ENCODE measurements around the gene FBXL13. TPM values are rescaled to one million over a fixed set of nuclear protein-coding genes. Genes with fewer than 3 reads are reported as not detected.
"Not testable (repeated sequence)": the region's sequence is repeated elsewhere in the genome, so short reads cannot be mapped to it uniquely, and the experiment has no call there.

FBXL13 gene
- total RNA-seq, 1 donor from 2014 or later = 3.0 TPM

DNA sequence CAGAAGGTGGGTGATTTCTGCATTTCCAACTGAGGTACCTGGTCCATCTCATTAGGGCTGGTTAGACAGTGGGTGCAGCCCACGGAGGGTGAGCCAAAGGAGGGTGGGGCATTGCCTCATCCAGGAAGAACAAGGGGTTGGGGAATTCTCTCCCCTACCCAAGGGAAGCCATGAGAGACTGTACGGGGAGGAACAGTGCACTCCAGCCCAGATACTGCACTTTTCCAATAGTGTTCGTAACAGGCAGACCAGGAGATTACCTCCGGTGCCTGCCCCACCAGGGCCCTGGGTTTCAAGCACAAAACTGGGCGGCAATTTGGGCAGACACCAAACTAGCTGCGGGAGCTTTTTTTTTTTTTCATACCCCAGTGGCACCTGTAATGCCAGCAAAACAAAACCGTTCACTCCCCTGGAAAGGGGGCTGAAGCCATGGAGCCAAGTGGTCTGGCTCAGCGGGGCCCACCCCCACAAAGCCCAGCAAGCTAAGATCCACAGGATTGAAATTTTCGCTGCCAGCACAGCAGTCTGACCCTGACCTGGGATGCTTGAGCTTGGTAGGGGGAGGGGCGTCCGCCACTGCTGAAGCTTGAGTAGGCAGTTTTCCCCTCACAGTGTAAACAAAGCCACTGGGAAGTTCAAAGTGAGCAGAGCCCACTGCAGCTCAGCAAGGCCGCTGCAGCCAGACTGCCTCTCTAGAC lies 31.6 kb upstream of the FBXL13 start:
- intact Hi-C loops (cut with DNase I) = no loop called here
- TF ChIP-seq, protein P1, sequence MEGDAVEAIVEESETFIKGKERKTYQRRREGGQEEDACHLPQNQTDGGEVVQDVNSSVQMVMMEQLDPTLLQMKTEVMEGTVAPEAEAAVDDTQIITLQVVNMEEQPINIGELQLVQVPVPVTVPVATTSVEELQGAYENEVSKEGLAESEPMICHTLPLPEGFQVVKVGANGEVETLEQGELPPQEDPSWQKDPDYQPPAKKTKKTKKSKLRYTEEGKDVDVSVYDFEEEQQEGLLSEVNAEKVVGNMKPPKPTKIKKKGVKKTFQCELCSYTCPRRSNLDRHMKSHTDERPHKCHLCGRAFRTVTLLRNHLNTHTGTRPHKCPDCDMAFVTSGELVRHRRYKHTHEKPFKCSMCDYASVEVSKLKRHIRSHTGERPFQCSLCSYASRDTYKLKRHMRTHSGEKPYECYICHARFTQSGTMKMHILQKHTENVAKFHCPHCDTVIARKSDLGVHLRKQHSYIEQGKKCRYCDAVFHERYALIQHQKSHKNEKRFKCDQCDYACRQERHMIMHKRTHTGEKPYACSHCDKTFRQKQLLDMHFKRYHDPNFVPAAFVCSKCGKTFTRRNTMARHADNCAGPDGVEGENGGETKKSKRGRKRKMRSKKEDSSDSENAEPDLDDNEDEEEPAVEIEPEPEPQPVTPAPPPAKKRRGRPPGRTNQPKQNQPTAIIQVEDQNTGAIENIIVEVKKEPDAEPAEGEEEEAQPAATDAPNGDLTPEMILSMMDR (IDR thresholded peaks at IDR 0.05) = no peak
- no peak for ATAC-seq
- Histone ChIP-seq H3K9me3 (no peaks in the 10 kb centered on the region), H3K4me1 (no peaks in the 10 kb centered on the region), H3K27ac (no peak overlapping the region), H3K4me3 (no peak overlapping the region), H3K27me3 (no peaks in the 10 kb centered on the region), H3K36me3 (peaks cover 32% of the 10 kb centered on the region)
- no peak for DNase-seq

DNA sequence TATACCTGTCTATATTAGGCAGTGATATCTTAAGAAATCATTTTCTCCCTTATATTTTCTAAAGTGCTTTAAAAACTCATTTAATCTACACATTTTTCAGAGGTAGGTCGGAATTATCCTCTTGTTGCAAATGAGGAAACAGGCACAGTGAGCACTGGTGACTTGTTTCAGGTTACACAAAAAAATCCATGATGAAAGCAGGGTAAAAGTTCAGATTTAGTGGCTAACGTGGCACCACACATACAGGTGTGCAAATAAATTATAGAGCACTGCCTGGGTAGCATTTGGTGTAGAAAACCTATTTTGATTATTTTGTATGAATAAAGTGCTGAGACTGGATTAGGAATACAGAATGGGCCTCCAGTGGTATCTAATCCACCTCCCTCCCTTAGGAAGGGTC lies 26.9 kb upstream of the FBXL13 start:
- Histone ChIP-seq H3K36me3 (peaks cover 56% of the 10 kb centered on the region), H3K27me3 (no peaks in the 10 kb centered on the region), H3K27ac (no peak overlapping the region), H3K9me3 (no peaks in the 10 kb centered on the region), H3K4me1 (no peaks in the 10 kb centered on the region), H3K4me3 (no peak overlapping the region)
- intact Hi-C loops (cut with DNase I) = no loop called here
- DNase-seq = no peak
- TF ChIP-seq, protein P1 (IDR thresholded peaks at IDR 0.05) = no peak
- no peak for ATAC-seq

DNA sequence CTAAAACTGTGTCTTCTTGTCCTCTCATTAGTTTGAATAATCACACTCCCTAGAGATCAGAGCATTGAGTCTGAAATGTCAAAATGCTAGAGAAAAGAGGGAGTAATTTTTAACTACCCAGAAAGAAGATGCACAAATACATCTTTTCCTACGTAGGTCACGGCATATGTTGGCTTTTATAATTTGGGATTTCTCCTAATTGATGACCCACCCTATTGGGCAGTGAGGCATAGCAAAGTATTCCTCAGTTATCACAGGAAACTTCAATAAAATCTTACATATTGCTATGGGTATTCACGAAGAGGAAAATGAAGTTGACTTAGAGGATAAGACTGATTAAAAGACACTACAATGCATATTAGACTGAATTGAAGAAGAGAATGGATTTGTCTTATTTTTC lies 25.8 kb upstream of the FBXL13 start:
- H3K27ac ChIP-seq = no peak overlapping the region
- no peaks in the 10 kb centered on the region for H3K27me3 ChIP-seq
- no peak overlapping the region for H3K4me3 ChIP-seq
- H3K4me1 ChIP-seq = no peaks in the 10 kb centered on the region
- TF ChIP-seq, protein P1 (IDR thresholded peaks at IDR 0.05) = no peak
- intact Hi-C loops (cut with DNase I) = no loop called here
- H3K9me3 ChIP-seq = no peaks in the 10 kb centered on the region
- no peak for DNase-seq
- no peak for ATAC-seq
- peaks cover 59% of the 10 kb centered on the region for H3K36me3 ChIP-seq

DNA sequence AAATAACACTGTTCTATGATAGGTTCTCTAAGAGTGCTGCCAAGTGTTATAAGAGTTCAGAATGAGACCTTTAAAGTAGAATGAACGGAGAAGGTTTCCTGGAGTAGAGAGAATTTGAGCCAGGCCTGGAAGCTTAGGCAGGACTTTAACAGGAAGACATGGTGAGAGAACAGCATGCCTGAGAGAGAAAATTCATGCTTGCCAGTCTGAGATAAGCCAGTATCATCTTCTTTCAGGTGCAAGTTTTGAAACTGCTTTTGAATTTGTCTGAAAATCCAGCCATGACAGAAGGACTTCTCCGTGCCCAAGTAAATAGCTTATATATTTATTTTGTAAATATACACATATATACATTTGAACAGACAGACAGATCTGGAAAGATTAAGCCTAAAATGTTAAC lies 22.4 kb upstream of the FBXL13 start:
- no peak overlapping the region for H3K27ac ChIP-seq
- TF ChIP-seq, protein P1 (IDR thresholded peaks at IDR 0.05) = no peak
- no peaks in the 10 kb centered on the region for H3K27me3 ChIP-seq
- peaks cover 45% of the 10 kb centered on the region for H3K36me3 ChIP-seq
- H3K4me3 ChIP-seq = no peak overlapping the region
- no peaks in the 10 kb centered on the region for H3K9me3 ChIP-seq
- DNase-seq = no peak
- ATAC-seq = no peak
- no peaks in the 10 kb centered on the region for H3K4me1 ChIP-seq
- intact Hi-C loops (cut with DNase I) = no loop called here

DNA sequence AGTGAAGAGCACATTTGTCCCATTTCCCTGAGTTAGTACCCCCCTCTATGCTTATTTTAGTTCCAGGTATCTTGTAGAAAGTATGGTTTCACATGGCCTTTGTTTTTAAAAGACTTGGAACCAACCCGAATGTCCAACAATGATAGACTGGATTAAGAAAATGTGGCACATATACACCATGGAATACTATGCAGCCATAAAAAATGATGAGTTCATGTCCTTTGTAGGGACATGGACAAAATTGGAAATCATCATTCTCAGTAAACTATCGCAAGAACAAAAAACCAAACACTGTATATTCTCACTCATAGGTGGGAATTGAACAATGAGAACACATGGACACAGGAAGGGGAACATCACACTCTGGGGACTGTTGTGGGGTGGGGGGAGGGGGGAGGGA lies 21.0 kb upstream of the FBXL13 start:
- not testable (repeated sequence) for ATAC-seq, H3K27ac ChIP-seq

DNA sequence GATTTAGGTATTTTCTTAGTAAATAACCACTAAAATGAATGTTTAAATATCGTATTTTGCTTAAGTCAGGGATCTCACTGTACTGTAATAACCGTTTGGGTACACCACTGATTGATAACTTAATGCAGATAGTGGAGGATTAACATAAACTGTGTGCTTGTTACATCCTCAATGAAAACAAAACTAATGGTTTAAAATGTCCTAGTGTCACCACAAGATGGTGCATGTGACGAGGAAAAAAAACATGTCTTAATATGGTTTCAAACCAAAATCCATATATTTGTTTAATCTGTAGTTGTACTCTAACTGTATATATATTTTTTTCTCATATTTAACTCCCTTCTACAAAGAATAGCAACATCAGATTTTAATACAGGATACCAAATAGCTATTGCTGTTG lies 19.5 kb upstream of the FBXL13 start:
- TF ChIP-seq, protein P1 (IDR thresholded peaks at IDR 0.05) = no peak
- Histone ChIP-seq H3K27me3 (no peaks in the 10 kb centered on the region), H3K9me3 (no peaks in the 10 kb centered on the region), H3K36me3 (peaks cover 52% of the 10 kb centered on the region), H3K4me1 (no peaks in the 10 kb centered on the region), H3K4me3 (no peak overlapping the region), H3K27ac (no peak overlapping the region)
- ATAC-seq (no peak), DNase-seq (no peak)
- intact Hi-C loops (cut with DNase I) = no loop called here

More for the DNA sequence above, 21.0 kb upstream of the FBXL13 start:
- H3K9me3 ChIP-seq; H3K4me3 ChIP-seq; intact Hi-C loops (cut with DNase I); H3K27me3 ChIP-seq; H3K4me1 ChIP-seq; DNase-seq: not testable (repeated sequence)
- peaks cover 47% of the 10 kb centered on the region for H3K36me3 ChIP-seq
